NT2/D1 (cell line): ENCODE measurements around the gene RIBC2.

Experiments
- SUZ12 ChIP-seq: IDR thresholded peaks from 2 replicates; pipeline ENCODE4 v1.6.1; 2011; ENCODE audit not compliant: insufficient read length, insufficient read depth; ENCODE audit errors: extremely low read depth
- YY1 ChIP-seq: IDR thresholded peaks from 2 replicates; pipeline ENCODE4 v1.6.1; 2011; ENCODE audit not compliant: insufficient read length, insufficient read depth
- ZNF274 ChIP-seq: IDR thresholded peaks from 2 replicates; pipeline ENCODE4 v1.6.1; 2011; ENCODE audit warnings: mild to moderate bottlenecking, low read depth, low read length

- no peak for TF ChIP-seq YY1
- TF ChIP-seq SUZ12 = no peak
- TF ChIP-seq ZNF274 = no peak
Observed at GRCh38 chr22:45475851-45476514, 62.5 kb downstream of the RIBC2 start.
